HL-60 (cell line): ENCODE data around the gene DTX1.
A peak's percentile ranks its signal among the peaks of the same experiment; 100 is the strongest.

Source experiments
- CTCF ChIP-seq: IDR thresholded peaks from one replicate; pipeline ENCODE4 v1.5.1; 2011; ENCODE audit warnings: low read length, control low read depth, inconsistent platforms; ENCODE audit not compliant: insufficient read depth
- GABPA ChIP-seq: IDR thresholded peaks from 2 replicates; pipeline ENCODE4 v1.6.1; 2012; ENCODE audit warnings: low read depth
- POLR2AphosphoS5 ChIP-seq: IDR thresholded peaks from 2 replicates; pipeline ENCODE4 v1.6.1; 2012; ENCODE audit warnings: low read depth
- REST ChIP-seq: IDR thresholded peaks from 2 replicates; pipeline ENCODE4 v1.6.1; 2012; ENCODE audit warnings: low read depth; ENCODE audit not compliant: insufficient replicate concordance
- SPI1 ChIP-seq: IDR thresholded peaks from 2 replicates; pipeline ENCODE4 v1.6.1; 2012; ENCODE audit warnings: low read depth, mild to moderate bottlenecking, borderline replicate concordance

- TF ChIP-seq CTCF: no peak
- no peak for TF ChIP-seq GABPA
- TF ChIP-seq REST: no peak
- TF ChIP-seq POLR2AphosphoS5: no peak
- TF ChIP-seq SPI1: peak; percentile 79
These were observed 2.0 kb downstream of the DTX1 start for GRCh38 chr12:113058553-113058952.
